ENCODE data around the gene MTCL1. TPM values are rescaled to one million over a fixed set of nuclear protein-coding genes. Genes with fewer than 3 reads are reported as not detected.

The MTCL1 gene
- total RNA-seq, 2 experiments from 2014 or later, result 0.92 to 1.1 TPM

DNA sequence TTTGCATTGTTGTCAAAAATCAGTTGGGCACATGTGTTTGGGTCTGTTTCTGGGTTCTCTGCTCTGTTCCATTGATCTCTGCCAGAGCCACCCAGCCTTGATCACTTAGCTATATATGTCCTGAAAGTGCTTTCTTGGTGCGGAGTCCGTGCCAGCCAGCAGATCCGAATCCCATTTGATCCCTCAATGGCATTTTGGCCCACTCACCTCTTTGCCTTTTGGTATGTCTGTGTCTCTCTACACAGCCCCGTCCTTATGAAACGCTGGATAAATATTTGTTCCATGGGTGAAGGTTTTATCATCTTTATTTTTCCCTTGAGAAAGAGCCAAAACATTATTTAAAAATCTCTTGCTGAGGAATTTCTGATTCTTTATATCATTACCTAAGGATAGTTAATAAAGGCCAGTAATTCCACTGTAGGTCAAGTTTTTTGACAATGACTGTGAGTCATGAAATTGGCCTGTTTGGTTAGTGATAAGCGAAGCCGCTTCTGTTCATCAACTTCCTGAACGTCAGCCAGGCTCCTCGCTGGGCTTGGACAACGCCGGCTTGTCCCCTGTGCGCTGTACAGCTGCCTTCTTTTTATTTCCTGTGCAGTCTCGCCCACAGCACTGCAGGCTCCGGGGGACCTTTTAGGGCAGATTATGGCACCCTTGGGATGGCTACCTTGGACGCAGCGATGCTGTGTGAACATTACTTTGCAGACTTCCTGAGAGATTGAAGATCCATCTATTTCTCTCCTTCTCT, 24.9 kb downstream of the MTCL1 start:
- POLR2A ChIA-PET, result no interaction called here
- CTCF ChIA-PET, result no interaction called here

DNA sequence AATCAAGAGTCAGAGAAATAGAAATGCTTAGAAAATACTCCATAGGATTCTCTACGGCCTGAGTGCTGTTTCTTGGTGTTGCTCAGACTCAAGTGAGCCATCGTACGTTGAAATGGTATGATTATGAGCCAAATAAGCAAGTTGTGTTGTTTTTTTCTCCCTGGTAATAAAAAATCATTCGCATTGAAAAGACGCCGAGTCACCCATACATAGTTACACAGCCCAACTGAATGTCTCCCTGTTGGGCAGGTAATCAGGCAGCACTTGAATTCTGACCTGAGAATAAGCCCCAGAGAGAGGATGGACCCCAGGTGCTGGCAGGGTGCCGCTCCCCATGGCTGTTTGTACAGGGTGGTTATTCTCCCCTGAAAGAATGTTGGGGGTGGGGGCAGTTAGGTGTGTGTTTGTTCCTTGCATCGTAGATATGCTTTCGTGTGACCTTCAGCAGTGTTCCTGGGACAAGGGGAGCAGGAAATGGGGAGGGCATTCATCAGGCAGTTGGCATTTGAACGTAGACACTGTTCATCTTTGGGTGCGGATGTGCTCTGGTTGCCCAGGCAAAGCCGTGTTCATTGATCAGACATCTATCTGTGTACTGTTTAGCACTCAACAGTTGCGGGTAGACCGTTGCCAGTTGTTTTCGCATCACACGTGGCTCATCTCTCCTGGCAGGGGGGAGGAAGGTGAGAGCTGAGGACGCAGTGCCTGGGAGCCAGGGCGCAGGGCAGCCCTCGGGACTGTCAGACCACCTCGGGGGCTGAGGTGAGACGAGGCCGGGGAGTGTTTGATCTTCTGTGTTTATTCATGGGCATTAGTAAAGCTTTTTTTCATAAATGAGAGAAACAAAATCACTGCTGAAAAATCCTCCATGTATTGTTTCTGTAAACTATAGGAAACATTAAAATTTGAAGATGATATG, 27.3 kb downstream of the MTCL1 start:
- POLR2A ChIA-PET, result no interaction called here
- CTCF ChIA-PET, result no interaction called here

DNA sequence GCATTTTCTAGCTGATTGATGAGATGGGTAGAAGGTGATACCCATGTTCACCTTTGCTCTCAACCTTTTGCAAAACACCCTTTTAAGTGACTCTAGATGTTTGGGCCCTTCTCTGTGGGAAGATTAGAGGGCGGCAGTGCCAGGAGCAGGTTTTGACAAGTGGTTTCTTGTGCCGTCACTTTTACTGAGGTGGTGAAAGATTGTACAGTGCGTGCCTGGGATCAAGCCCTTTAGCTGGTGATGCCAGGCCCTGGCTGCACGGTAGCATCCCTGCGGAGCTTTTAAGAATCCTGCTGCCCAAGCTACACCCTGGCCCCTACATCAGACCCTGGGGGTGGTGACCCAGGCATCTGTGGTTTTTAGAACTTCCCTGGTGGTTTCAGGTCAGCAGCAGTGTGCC, 29.1 kb downstream of the MTCL1 start:
- ChIA-PET POLR2A (no interaction called here), CTCF (no interaction called here)

DNA sequence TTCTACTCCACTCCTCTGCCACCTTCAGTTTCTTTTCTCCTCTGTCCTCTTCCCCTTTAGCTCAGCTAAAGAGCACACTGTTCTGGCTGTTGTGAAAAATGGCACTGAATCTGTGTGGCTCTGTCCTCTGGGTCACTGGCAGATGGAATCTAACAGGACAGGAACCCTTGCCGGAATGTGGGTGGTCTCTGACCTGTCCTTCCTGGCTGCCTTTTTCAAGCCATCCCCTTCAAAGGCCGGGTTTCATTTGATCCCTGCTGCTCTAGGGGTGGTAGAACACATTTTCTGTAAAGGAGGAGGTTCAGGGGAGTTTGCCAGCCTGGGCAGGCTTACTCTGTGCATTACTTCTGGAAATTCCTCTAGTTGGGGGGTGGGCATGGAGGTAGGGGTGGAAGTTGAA, 29.9 kb downstream of the MTCL1 start:
- CTCF ChIA-PET, result no interaction called here

DNA sequence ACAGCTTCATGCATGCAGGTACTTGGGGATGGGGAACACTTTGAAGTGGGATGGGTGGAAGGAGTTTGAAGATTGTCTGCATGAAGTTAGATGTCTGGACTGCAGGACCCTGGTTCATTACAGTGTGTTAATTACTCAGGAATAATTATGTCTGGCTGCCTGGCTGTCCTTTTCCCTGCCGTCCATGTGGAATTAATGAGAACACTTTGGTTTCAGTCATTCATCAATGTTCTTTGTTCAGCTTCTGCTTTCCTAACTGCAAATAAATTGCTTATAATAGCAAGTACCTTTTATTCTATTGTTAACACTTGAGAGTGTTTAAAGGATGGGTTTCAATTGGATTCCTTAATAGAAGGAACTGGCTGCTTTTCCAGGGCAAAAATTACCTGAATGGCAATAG, 35.8 kb downstream of the MTCL1 start:
- ChIA-PET CTCF (no interaction called here), POLR2A (no interaction called here)

More for the DNA sequence above, 29.9 kb downstream of the MTCL1 start:
- POLR2A ChIA-PET, result no interaction called here

DNA sequence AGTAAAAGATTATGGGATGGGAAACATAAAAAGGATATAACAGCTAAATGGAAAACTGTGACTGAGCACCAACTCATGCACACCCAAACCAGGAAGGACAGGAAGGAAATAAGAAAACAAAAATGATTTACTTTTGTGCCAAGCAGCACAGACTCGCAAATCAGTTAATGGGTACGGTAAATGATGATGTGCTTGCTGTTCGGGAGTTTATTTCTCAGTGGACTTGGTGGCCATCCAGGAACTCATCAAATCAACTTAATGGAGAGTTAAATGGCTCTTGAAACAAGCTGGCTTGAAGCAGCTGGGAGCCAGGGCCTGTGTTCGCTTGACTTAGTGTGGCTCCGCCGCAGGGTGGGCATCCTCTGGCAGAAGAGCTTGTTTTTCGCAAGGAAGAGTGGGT, 36.2 kb downstream of the MTCL1 start:
- ChIA-PET POLR2A (no interaction called here), CTCF (no interaction called here)

DNA sequence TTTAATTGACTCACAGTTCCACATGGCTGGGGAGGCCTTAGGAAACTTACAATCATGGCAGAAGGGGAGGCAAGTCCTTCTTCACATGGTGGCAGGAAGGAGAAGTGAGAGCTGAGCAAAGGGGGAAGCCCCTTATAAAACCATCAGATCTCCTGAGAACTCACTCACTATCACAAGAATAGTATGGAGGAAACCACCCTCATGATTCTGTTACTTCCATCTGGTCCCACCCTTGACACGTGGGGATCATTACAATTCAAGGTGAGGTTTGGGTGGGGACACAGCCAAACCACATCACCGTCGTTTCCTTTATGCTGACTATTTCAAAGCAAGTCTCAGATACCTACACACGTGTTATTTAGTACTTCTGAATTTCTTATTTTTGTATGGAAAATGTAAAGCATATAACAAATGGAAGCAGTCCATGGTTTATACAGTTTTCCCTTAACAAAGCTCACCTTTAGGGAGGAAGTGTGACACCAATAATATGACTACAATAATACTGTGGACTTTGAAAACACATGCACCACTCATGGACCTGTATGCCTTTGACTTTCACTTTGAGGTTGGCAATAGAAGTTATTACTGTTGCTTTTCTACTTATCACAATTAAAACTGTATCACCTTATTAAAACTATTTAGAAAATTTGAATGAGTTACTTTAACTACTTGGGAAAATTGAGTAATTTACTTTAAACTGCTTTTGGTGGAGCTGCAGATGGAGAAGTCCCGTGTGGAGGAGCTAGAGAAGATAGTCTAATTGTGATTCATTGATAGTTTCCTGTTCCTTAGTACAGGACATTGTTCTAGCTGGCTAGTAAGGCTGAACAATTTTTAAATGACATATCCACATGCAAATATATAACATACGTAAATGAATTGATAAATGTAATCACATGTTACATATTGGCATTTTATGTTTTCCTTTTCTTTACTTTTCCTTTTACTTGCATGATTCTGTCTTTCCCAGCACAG, 37.3 kb downstream of the MTCL1 start:
- ChIA-PET CTCF (no interaction called here), POLR2A (no interaction called here)

DNA sequence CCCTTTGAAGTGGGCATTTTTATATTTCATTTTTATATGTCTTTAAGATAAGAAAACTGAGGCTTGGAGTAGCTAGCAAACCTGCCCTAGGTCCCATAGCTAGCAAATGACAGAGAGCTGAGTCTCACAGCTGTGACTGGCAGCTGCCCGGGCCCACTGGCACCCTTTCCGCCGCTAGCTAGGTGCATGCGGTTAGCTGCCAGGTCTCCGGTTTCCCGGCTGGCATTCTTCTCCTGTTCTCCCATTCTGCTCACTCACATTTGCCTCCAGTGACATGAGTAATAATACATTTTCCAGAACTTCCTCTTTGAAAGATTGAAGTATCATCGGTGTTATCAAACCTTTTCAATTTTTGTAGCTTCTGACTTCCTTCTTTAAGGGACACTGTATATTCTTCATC, 38.7 kb downstream of the MTCL1 start:
- CTCF ChIA-PET, result no interaction called here
- POLR2A ChIA-PET, result no interaction called here

DNA sequence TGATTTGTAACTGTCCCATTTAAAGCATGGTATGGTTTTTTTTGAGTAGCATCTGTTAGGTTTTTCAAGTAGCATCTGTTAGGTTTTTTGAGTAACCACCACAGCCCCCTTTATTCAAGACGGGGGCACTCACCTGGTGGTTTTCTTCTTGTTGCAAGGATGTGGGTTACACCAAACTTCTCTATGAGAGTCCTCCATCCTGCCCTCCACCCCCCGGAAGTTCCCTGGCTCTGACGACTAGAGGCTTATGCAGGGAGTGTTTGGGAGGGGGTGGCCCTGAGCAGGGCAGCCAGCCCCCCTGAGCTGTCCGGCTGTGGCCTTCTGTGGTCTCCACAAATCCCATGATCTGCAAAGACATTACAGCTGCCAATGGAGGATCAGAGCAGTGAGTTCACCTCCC, 39.3 kb downstream of the MTCL1 start:
- POLR2A ChIA-PET, result no interaction called here
- CTCF ChIA-PET, result no interaction called here

DNA sequence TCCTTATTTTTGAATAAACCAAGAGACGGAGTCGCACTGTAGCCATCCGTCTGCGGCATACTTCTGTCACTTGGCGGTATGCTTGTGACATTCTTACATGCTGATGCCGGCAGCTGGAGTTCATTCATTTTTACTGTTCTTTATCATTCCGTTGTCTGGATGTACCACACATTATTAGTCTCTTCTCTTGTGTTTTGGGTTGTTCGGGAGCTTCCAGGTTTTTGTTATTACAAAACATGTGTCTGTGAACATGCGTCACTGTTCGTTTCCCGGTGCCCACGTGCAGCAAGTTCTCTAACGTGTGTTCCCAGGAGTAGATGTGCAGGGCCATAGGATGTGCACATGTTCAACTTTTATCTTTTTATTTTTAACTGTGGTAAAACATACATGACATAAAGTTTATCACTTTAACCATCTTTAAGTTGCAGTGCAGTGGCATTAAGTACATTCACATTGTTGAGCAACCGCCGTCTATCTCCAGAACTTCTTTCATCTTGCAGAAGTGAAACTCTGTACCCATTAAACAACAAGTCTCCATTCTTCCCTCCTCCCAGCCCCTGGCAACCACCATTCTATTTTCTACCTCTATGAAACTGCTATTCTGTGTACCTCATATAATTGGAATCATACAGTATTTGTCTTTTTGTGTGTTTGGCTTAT, 40.1 kb downstream of the MTCL1 start:
- ChIA-PET CTCF (no interaction called here), POLR2A (no interaction called here)

DNA sequence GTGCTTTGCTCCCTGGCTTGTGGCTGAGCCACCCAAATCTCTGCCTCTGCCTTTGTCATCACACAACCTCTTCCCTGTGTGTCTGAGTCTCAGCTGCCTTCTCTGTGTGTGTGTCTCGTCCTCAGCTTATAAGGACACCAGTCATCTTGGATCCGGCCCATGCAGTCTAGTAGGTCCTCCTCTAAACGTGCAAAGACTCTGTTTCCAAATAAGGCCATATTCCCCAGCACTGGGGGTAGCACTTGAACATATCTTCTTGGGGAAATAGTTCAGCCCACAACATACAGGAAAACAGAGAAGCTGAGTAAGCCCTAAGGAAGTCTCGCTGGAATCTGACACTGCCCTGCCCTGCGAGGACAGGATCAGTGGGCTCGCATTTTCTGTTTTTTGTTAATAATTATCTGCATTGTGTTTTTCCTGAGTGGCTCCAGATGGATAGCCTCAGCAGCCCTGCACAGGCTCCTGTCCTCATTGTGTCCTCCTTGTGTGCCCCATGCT, 42.1 kb downstream of the MTCL1 start:
- POLR2A ChIA-PET, result no interaction called here
- CTCF ChIA-PET, result no interaction called here

DNA sequence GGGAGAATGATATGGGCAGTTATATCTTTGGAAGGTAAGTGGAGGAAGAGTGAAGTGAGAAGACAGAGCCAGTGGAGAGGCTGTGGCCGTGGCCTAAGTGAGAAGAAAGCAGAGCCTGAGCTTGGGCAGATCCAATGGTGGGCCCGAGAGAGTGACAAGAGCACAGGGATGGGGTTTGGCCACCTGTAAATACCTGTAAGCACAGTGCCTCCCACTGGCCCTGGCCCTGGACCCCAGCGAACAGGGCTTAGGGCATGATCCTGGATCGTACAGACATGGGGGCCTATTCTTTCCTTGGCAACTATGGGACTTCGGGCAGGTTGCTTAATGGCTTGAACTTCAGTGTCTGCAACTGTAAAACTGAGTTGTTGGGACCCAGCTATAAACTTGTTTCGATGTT, 44.1 kb downstream of the MTCL1 start:
- CTCF ChIA-PET, result no interaction called here

DNA sequence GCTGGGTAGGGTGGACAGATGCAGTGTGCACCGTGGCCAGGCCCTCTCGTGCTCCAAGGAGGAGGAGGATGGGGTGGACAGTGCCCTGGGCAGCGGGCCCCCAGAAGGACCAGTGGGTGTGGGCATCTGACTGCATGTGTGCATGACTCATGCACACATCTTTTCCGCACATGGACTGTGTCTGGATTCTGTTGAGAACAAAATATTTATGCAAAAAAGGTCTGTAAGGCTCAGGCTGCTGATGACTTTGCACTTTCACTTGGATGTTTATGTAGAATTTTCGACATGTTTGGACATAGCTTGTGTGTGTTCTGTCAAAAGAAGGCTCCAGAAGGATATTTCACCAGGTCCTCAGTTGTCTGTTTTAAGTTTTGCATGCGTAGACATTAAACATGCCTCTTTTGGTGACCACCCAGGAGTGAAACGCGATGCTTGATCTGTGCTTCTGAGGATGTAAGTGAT, 45.6 kb downstream of the MTCL1 start:
- CTCF ChIA-PET, result no interaction called here
- POLR2A ChIA-PET, result no interaction called here

More for the DNA sequence above, 44.1 kb downstream of the MTCL1 start:
- POLR2A ChIA-PET, result no interaction called here

DNA sequence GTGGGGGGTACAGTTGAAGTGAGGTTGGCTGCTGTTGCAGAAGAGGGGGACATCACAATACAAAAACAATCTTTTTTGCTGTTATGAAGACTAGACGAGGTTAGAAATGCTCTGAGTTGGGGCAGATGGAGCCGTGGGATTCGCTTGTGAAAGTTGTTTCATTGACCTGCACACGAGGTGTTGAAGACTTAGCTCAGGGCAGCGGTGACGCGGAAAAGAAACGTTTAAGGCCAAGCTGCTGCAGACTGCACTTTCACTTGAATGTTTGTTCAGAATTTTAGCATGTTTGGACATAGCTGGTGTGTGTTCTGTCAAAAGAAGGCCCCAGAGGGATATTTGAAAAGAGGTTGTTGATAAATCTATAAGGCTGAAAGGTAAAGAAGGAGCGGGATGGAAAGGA, 46.3 kb downstream of the MTCL1 start:
- POLR2A ChIA-PET, result no interaction called here
- CTCF ChIA-PET, result no interaction called here

DNA sequence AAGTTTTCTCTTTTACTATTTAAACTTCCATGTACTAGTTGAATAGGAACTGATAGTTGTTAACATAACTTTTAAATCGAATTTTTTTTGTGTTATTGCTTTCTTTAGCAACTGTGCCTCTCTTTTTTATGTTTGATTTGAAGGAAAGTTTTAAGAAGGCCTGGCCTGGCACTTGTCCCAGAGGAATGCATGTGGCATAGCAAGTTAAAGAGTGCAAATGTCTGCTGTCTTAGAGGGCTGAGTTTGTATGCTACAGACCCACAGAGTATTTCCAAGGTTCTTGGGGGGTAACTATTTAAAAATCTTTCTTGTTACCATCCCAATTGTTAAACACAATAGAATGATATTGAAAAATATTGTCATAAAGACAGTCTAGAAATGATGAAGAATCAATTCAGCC, 47.0 kb downstream of the MTCL1 start:
- CTCF ChIA-PET, result no interaction called here
- POLR2A ChIA-PET, result no interaction called here

DNA sequence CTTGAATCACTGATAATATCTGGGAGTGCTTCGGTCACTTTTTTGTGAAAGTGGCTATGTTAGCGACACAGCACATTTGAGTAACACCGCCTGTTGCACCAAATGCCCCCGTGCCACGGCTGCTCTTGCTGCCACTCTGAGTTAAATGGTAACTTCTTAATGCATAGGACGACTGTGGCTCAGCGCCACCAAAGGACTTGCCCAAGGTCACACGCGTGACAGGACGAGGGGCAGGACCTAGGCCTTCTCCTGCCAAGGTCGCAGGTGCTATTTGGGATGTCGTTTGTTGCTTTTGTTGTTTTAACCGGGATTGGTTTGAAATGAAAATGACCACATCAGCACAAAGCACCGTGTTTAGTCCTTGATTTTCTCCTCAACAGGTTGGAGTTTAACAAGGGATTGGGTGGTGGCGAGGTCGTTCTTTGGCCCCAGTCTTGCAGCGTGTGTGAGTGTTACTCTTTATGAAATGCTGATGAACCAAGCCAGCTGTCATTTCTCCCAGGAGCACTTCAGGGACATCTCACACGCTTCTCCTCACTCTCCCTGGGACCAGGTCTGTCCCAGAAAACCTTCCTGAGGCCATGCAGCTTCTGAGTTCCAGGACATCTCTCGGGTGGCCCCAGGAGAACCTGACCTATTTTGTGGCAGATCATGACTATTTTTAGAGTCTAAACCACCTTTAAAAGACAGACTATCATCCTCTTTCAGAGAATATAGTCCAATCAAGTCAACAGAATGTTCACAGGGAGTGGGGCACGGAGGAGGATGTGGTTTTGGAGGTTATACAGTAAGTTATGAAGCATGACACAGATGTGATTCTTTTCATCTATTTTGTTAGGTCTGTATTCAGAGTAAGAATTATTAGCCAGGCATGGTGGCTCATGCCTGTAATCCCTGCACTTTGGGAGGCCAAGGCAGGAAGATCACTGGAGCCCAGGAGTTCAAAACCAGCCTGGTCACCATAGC, 49.9 kb downstream of the MTCL1 start:
- POLR2A ChIA-PET, result no interaction called here
- CTCF ChIA-PET, result no interaction called here

DNA sequence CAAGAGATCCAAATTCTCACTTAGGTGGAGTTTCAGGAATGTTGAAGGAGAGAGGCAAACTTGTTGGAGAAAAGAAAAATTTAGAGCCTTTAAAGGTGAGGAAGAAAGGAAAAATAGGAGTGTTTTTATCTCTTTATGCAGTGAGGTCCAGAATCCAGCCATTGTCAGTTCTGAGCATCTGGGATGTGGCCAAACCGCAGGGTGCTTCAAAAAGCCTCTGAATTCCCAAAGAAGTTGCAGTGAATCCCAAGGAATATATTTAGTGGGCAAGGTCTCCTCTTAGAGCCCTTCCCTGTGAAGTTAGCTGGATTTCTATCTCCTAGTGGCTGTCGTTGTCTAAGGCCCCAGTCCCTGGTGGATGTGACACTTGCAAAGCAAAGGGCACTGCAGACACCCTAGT, 51.2 kb downstream of the MTCL1 start:
- ChIA-PET CTCF (no interaction called here), POLR2A (no interaction called here)

DNA sequence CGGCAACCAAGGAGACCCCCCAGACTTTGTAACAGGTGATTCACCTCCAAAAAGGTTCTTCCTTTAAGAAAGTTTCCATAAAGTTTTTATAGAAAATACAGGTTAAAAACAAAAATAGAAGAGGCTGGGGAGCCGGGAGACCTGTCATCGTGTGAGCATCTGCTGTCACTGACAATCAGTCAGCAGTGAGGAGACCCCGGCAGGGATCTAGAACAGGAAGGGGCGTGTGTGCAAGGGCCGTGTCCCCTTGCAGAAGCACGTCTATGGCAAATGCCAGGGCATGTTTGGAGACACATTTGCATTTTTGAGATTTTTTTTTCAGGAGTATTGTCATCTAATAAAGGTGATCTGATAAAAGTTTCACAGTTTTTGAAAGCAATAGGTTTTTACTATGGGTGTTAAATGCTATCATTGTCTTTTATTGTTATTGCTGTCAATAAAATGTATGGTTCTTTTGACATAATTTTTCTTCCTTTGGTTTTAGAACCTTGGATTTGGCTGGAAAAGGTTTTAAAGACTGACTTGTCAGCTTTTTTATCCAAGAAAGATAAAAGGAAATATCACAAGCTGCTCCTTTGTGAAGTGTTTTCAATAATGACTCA, 52.1 kb downstream of the MTCL1 start:
- CTCF ChIA-PET, result no interaction called here
- POLR2A ChIA-PET, result no interaction called here

All from activated CD8-positive, alpha-beta memory T cell treated with anti-CD3 and anti-CD28 coated beads for 36 hours (primary cell).